Measurements from ENCODE around the gene RHCE. TPM values are rescaled to one million over a fixed set of nuclear protein-coding genes. Genes with fewer than 3 reads are reported as not detected.
"Not testable (repeated sequence)": the region's sequence is repeated elsewhere in the genome, so short reads cannot be mapped to it uniquely, and the experiment has no call there.

Gene RHCE
- total RNA-seq, 1 donor from 2014 or later: 0.75 TPM

DNA sequence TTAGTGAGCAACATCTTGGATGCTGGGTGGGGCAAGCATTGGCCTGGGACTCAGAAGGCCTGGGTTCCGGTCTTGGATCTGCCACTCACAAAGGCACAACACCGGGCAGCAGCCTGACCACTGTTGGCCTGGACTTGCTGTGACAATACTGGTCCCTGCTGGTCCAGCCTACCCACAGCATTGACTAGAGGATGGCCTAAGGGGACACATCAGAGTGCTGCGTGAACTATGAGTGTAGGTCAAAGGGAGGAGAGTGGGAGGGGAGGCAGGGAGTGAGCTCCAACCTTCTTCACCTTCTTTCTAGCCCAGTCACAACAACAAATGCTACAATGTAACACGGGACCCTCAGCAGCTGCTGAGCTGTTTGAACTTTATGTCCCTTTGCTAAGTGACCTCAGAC lies 51.4 kb downstream of the RHCE start:
- Histone ChIP-seq H2AFZ (ENCODE audit: low read depth, low read length) (no peak overlapping the region), H3K36me3 (ENCODE audit: insufficient read depth, low read length) (no peaks in the 10 kb centered on the region), H3K79me2 (ENCODE audit: insufficient read depth, low read length) (no peaks in the 10 kb centered on the region), H3K4me1 (ENCODE audit: insufficient read depth, low read length) (peaks cover 8% of the 10 kb centered on the region), H3K4me2 (ENCODE audit: low read length) (no peak overlapping the region), H3K4me3 (ENCODE audit: insufficient read depth, low read depth, low read length) (no peak overlapping the region), H3K27me3 (ENCODE audit: insufficient read depth, low read length) (no peaks in the 10 kb centered on the region), H3K9ac (ENCODE audit: low read length) (no peak overlapping the region), H4K20me1 (ENCODE audit: insufficient read depth, low read length) (no peaks in the 10 kb centered on the region), H3K27ac (ENCODE audit: low read depth, low read length) (no peak overlapping the region), H3K9me3 (ENCODE audit: insufficient read depth, low read depth, low read length) (no peaks in the 10 kb centered on the region)
- no peaks in the 10 kb centered on the region for H3K4me1 Mint-ChIP-seq (ENCODE audit: low read depth, unreplicated experiment)
- no peaks in the 10 kb centered on the region for H3K27me3 Mint-ChIP-seq (ENCODE audit: low read depth, unreplicated experiment)
- H3K9me3 Mint-ChIP-seq (ENCODE audit: unreplicated experiment): no peaks in the 10 kb centered on the region
- H3K27ac Mint-ChIP-seq (ENCODE audit: unreplicated experiment): no peak overlapping the region
- TF ChIP-seq, protein P1, sequence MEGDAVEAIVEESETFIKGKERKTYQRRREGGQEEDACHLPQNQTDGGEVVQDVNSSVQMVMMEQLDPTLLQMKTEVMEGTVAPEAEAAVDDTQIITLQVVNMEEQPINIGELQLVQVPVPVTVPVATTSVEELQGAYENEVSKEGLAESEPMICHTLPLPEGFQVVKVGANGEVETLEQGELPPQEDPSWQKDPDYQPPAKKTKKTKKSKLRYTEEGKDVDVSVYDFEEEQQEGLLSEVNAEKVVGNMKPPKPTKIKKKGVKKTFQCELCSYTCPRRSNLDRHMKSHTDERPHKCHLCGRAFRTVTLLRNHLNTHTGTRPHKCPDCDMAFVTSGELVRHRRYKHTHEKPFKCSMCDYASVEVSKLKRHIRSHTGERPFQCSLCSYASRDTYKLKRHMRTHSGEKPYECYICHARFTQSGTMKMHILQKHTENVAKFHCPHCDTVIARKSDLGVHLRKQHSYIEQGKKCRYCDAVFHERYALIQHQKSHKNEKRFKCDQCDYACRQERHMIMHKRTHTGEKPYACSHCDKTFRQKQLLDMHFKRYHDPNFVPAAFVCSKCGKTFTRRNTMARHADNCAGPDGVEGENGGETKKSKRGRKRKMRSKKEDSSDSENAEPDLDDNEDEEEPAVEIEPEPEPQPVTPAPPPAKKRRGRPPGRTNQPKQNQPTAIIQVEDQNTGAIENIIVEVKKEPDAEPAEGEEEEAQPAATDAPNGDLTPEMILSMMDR (IDR thresholded peaks at IDR 0.05; ENCODE audit: insufficient read depth, low read depth, low read length): no peak
- TF ChIP-seq EZH2 (IDR thresholded peaks at IDR 0.05; ENCODE audit: insufficient read depth, low read length): no peak
- no peak for FAIRE-seq
- no peak for DNase-seq (ENCODE audit: low read depth)
- H3K4me3 Mint-ChIP-seq (ENCODE audit: unreplicated experiment): no peak overlapping the region
- H3K36me3 Mint-ChIP-seq (ENCODE audit: low read depth, unreplicated experiment): no peaks in the 10 kb centered on the region

DNA sequence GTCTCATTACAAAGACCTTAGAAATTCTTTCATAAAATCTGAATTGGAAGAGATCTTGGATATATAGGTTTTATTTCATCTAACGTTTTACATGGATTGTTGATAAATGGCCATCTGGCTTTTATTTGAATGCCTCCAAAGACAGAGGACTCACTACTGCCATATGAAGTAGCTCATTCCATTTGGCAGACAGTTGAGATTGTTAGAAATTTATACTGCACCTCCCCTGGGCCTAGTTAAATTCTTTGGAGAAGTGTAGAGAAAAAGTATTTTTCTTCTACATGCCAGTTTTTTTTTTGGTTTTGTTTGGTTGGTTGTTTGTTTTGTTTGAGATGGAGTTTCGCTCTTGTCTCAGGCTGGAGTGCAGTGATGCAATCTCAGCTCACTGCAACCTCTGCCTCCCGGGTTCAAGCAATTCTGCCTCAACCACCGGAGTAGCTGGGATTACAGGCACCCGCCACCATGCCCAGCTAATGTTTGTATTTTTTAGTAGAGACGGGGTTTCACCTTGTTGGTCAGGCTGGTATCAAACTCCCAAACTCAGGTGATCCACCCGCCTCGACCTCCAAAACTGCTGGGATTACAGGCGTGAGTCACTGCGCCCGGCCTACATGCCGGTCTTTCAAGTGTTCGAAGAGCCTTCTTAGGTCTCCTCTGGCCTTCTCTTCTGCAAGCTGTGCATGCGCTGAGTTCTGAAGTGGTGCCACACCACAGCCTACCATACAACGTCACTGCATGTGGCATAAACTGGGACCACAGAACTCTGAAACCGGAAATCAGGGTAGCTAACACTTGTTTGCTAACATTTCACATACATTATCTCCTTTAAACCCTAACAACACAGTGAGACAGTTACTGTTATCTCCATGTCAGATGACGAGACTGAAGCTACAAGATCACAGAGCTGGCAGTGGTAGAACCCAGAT lies 57.7 kb downstream of the RHCE start:
- not testable (repeated sequence) for H3K27me3 Mint-ChIP-seq (ENCODE audit: low read depth, unreplicated experiment); H3K4me3 Mint-ChIP-seq (ENCODE audit: unreplicated experiment); DNase-seq (ENCODE audit: low read depth); H3K27ac Mint-ChIP-seq (ENCODE audit: unreplicated experiment); H3K4me1 Mint-ChIP-seq (ENCODE audit: low read depth, unreplicated experiment); H3K9ac ChIP-seq (ENCODE audit: low read length); FAIRE-seq; H3K27ac ChIP-seq (ENCODE audit: low read depth, low read length); H3K79me2 ChIP-seq (ENCODE audit: insufficient read depth, low read length); H3K4me3 ChIP-seq (ENCODE audit: insufficient read depth, low read depth, low read length); H4K20me1 ChIP-seq (ENCODE audit: insufficient read depth, low read length); H3K27me3 ChIP-seq (ENCODE audit: insufficient read depth, low read length); H2AFZ ChIP-seq (ENCODE audit: low read depth, low read length); H3K9me3 ChIP-seq (ENCODE audit: insufficient read depth, low read depth, low read length); H3K9me3 Mint-ChIP-seq (ENCODE audit: unreplicated experiment); H3K4me2 ChIP-seq (ENCODE audit: low read length)
- peaks cover 15% of the 10 kb centered on the region for H3K36me3 ChIP-seq (ENCODE audit: insufficient read depth, low read length)
- H3K36me3 Mint-ChIP-seq (ENCODE audit: low read depth, unreplicated experiment): peaks cover 23% of the 10 kb centered on the region
- H3K4me1 ChIP-seq (ENCODE audit: insufficient read depth, low read length): peaks cover 11% of the 10 kb centered on the region

DNA sequence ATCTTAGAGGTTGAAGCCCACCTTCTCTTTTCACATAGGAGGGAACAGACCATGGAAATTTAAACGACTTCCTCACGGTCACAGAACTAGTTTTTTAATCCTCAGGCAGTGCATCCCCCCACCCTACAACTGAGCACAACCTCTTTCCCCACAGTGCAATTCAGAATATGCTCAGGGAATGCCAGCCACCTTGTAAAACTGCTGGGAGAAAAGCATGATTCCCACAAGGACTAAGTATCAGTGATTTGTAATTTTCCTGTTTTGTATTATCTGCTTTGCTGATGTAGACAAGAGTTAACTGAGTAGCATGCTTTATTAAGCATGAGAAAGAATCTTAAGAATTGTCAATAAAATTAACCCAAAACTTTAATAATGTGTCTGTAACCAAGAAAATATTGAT lies 58.7 kb downstream of the RHCE start:
- Mint-ChIP-seq H3K4me1 (ENCODE audit: low read depth, unreplicated experiment) (peaks cover 9% of the 10 kb centered on the region), H3K36me3 (ENCODE audit: low read depth, unreplicated experiment) (peaks cover 27% of the 10 kb centered on the region), H3K27me3 (ENCODE audit: low read depth, unreplicated experiment) (no peaks in the 10 kb centered on the region), H3K27ac (ENCODE audit: unreplicated experiment) (no peak overlapping the region), H3K4me3 (ENCODE audit: unreplicated experiment) (no peak overlapping the region), H3K9me3 (ENCODE audit: unreplicated experiment) (no peaks in the 10 kb centered on the region)
- DNase-seq (ENCODE audit: low read depth): no peak
- H3K79me2 ChIP-seq (ENCODE audit: insufficient read depth, low read length): no peaks in the 10 kb centered on the region
- FAIRE-seq: no peak
- H3K27me3 ChIP-seq (ENCODE audit: insufficient read depth, low read length): no peaks in the 10 kb centered on the region
- no peak overlapping the region for H2AFZ ChIP-seq (ENCODE audit: low read depth, low read length)
- H3K9ac ChIP-seq (ENCODE audit: low read length): peak overlapping the region; percentile 20
- H3K4me2 ChIP-seq (ENCODE audit: low read length): no peak overlapping the region
- no peaks in the 10 kb centered on the region for H3K9me3 ChIP-seq (ENCODE audit: insufficient read depth, low read depth, low read length)
- H3K27ac ChIP-seq (ENCODE audit: low read depth, low read length): peak overlapping the region; percentile 70
- H3K4me1 ChIP-seq (ENCODE audit: insufficient read depth, low read length): peaks cover 11% of the 10 kb centered on the region
- peaks cover 3% of the 10 kb centered on the region for H4K20me1 ChIP-seq (ENCODE audit: insufficient read depth, low read length)
- H3K36me3 ChIP-seq (ENCODE audit: insufficient read depth, low read length): peaks cover 19% of the 10 kb centered on the region
- no peak overlapping the region for H3K4me3 ChIP-seq (ENCODE audit: insufficient read depth, low read depth, low read length)
- no peak for TF ChIP-seq EZH2 (IDR thresholded peaks at IDR 0.05; ENCODE audit: insufficient read depth, low read length)
- TF ChIP-seq, protein P1 (IDR thresholded peaks at IDR 0.05; ENCODE audit: insufficient read depth, low read depth, low read length): no peak
